NAMALWA (cell line): Measurements from ENCODE around the gene DTNB.
A peak's percentile ranks its signal among the peaks of the same experiment; 100 is the strongest.
"Not testable (repeated sequence)": the region's sequence is repeated elsewhere in the genome, so short reads cannot be mapped to it uniquely, and the experiment has no call there.

ENCODE experiments used
- DNase-seq: peaks from one replicate; pipeline ENCODE4 v3.0.0-alpha.2; 2015; ENCODE audit warnings: low spot score

The DTNB gene

GRCh38 chr2:25673300-25674076 lies at the start of gene DTNB:
DTNB (minus strand) TSS chr2:25673577; CDS start chr2:25652660, 20,917 bp downstream.
- DNase-seq: peak; percentile 79

DNA sequence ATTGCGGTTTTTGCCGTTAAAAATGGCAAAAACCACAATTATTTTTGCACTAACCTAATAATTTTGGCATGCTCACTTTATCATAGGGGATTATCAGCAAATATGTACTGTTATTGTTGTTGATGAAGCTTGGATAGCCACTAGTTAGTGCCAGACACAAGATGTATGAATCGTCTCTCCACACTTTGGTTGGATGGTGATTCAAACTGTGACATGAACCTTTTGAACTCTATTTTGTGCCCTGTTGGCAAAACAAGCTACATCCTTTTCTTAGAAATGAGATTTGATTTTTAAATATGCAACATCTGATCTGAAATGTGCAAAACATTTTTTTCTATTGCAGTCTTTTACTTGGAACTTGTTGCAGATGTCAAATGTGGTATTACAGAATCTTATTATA lies 48.8 kb upstream of the DTNB start:
- DNase-seq: no peak

- no peak for DNase-seq
These were observed 47.2 kb upstream of the DTNB start for GRCh38 chr2:25720575-25720974.

DNA sequence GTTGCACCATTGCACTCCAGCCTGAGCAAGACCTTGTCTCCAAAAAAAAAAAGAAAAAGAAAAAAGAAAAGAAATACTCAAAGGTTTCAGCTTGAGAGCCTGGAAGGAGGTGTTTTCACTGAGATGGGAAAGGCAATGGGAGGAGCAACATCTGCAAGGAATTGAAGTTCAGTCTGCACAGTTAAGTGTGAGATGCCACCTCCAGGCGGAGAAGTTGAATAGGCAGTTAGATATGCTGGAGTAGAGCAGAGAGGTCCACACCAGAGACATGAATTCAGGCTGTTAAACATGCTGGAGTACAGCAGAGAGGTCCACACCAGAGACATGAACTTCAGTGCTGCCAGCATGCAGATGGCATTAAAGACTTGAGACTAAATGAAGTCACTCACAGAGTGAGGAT lies 41.4 kb upstream of the DTNB start:
- DNase-seq: no peak

DNA sequence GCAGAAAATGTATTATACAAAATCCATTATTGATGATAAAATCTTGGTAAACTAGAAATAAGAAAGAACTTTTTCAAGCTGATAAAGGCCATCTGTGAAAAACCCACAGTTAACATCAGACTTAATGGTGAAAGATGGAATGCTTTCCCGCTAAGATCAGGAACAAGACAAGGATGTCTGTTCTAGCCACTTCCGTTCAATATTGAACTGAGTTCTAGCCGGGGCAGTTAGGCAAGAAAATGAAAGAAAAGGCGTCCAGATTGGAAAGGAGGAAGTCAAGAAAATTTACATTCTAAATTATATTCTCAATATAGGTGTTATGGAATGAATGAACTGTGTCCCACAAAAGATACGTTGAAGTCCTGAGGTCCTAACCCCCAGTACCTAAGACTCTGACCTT lies 39.1 kb upstream of the DTNB start:
- no peak for DNase-seq

DNA sequence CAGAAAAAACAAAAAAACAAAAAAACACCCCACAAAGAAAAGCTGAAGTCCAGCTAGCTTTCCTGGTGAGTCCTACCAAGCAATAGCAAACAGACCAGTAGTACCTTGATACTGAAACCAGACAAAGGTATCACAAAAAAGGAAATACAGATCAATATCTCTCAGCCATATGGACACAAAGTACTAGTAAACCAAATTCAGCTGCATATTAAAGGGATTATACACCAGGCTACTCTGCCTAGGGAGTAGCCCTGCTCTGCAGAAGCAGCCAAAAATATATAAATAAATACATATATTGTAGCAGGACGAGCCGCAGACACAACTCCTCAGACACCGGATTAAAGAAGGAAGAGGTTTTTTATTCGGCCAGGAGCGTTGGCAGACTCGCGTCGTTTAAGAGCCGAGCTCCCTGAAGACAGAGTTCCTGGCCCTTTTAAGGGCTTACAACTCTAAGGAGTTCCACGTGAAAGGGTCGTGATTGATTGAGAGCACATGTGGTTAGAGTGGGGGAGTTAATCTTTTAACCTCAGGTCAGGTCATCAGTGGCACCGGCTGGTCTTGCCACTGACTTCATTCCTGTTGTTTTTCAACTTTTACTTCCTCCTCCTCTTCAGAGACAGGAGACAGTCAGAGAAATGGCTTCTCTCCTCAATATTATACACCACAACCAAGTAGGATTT lies 38.4 kb upstream of the DTNB start:
- DNase-seq: no peak

GRCh38 chr2:25710750-25711149 lies 37.4 kb upstream of the DTNB start:
- DNase-seq: no peak

- DNase-seq: no peak
These were observed 36.0 kb upstream of the DTNB start for GRCh38 chr2:25709349-25709748.

- no peak for DNase-seq
These were observed 34.7 kb upstream of the DTNB start for GRCh38 chr2:25707927-25708590.

- DNase-seq: not testable (repeated sequence)
These were observed 32.2 kb upstream of the DTNB start for GRCh38 chr2:25705575-25705974.

- no peak for DNase-seq
These were observed 28.4 kb upstream of the DTNB start for GRCh38 chr2:25701801-25702200.

DNA sequence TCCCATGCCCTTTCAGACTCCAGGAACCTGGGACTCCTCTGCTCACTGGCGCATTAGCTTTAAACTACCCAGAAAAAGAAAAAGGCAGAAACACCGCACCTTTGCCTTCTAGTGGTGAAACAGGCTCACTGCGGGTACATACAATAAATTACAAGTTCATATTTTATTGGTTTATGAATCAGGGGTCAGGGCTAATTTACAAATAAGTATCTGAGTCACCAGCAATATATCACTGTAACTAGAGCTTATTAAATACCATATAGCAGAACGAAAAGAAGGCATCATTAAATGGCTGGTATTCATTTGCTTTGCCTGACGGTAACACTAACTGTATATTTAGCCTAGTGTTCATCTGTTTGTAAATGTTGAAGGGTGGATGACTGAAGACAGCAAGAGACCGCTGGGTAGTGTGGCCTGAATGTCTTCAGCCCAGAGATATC lies 26.9 kb upstream of the DTNB start:
- DNase-seq: peak; percentile 66

DNA sequence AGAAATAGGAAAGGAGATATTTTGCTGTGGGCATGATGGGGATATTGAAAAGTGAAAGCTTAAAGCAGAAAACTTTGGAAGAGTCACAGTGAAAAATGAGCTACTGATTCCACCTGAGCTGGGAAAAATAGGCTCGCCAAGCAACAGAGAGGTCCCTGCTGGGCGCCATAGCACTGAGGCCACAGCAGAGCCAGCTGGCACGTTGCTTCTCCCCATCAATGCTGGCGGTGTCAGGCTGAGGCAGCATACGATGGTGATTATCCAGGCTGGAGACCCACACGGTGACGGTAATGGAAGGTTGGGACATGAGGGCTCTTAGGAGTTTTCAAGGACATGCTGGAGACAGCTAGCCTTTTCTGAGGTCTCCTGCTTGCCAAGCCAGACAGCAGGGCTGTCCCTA lies 25.8 kb upstream of the DTNB start:
- no peak for DNase-seq

DNA sequence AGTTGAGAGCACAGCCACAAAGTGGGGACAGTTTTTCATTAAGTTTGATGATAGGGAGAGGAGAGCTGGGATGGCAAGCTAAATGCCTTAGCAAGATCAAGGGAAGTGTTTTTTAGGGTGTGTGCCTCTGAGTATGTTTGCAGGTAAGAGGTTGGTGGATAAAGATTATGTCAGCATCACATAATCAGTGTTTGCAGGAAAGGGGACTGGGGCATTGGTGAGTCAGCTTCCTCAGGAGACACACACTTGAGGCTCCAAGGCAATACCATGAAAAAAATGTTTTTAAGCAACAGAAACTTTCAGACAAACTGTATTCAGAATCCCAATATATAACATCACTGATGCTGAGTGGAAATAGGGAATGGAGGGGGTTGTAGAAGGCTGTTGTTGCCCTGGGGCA lies 25.4 kb upstream of the DTNB start:
- no peak for DNase-seq

GRCh38 chr2:25697559-25698341 lies 24.4 kb upstream of the DTNB start:
- DNase-seq: no peak

DNA sequence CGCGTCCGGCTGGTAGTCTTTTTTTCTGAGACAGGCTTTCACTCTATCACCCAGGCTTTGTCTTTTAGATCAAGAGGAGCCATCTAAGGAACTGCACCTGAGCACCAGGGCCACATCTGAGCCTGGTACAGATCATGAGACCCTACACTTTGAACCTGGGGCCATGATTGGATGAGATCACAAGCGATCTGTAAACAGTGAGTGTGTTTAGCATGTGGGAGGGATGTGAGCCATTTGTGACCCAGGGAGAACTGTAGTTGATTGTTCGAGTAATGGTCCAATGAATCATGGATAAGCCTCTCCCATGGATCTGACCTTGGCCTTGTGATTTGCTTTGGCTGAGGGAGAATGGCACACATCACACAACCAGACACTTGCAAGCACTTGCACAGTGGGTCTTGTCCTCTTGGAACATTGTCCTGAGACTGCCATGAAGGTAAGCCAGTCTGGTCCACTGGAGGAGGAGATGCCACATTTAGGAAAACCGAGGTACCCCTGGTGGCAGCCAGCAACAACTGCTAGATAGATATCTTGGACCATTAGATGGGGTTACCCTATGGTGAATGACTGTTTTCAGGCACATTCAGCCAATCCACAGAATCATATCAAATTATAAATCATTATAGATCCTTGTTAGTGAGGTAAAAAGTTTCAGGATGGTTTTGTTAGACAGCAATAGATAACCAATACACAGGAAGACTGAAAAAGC lies 19.5 kb upstream of the DTNB start:
- DNase-seq: no peak

GRCh38 chr2:25692143-25692542 lies 18.8 kb upstream of the DTNB start:
- no peak for DNase-seq

DNA sequence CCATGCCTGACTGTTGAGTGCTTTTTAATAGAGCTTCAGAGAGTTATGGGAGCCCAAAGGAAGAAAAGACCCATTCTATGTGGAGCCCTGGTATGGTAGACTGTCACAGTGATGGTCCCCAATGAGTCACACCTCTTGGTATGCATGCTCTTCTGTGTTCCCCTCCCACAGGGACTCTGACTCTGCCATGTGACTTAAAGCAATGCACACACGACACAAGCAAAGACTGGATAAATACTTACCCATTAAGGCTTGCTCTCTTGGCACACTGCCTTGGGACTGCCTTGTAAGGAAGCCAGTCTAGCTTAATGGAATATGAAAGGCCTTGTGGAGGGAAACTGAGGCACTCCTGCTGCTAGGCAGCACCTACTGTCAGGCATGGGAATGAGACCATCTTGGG lies 16.7 kb upstream of the DTNB start:
- DNase-seq: no peak

DNA sequence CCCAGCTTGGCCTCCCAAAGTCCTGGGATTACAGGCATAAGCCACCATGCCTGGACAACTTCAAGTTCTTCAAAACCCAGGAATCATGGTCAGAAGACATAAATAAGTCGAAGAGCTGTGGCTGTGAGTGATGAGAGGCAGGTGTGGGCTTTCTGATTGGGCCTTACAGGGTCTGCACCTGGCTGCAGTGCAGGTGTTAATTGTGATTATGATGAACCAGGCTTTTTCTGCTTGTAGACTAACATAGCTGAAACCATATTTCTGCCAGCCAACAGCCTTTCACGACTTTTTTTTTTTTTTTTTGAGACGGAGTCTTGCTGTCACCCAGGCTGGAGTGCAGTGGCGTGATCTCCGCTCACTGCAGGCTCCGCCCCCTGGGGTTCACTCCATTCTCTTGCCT lies 14.9 kb upstream of the DTNB start:
- DNase-seq: no peak

DNA sequence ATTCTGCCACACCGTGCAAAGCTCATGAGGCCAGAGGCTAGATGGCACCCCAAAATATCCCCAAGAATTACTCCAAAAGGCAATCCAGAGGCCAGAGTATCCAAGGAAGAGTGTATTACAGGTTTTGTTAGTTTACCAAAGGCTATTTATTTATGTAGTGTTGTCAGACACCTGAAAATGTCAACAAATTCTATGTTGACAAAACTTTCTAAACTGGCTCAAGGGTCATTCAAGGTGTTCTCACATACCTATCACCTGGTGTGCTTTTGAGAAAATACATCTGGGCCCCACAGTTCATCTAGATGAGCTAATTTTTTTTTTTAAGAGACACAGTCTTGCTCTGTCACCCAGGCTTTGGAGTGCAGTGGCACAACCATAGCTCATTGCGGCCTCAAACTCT lies 12.4 kb upstream of the DTNB start:
- DNase-seq: no peak

DNA sequence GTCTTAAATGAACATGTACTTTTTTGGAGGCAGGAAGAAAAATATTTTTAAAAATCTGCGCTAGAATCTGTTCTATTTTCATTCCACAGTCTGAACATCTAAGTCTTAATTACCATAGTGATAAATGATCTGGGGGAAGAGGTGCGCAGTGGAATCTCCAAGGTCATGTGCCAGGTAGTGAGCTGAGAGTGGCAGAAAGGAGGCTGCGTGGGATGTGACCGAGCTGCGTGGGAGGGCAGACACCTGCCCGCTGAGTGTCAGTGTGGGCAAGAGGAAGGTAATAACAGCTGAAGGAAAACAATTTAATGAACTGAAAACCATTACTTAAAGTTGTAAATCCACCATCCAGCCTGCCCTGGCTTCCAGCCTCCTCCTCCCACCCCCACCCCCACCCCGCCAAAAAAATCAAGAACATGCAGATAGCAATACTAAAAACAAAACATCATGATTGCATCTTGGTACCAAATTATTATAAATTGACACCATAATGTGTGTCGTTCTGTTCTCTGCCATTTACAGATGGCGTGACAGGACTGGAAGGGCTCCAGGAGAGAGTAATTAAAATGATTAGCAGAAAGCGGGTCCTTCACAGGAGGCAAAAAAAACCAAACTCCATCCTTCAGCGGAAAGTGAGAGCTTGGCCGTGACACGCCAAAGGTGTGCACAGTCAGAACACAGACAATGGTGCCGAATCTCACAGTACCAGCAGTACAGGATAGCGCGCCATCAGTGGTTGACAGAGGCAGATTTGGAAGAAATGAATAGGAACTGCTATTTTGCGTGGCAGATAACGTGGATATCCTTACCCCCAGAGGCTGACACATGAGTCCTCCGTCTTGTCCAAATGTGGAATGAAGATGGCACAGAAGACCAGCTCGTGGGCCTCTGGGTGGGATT lies 11.4 kb upstream of the DTNB start:
- DNase-seq: no peak
